Coronary artery (tissue), 2 donors: ENCODE data around the gene GRIK3.

Experiments
- DNase-seq: peaks from one replicate; pipeline ENCODE4 v3.0.0-alpha.2; 2017; ENCODE audit warnings: low spot score
- H3K27ac ChIP-seq, 2 donors: fragments of 200-600 bp; sonication (generic); one replicate each; pipeline ENCODE4 v1.5.1; 2016 to 2019
- H3K4me3 ChIP-seq: fragments of 200-600 bp; sonication (generic); 2 replicates; pipeline ENCODE4 v1.5.1; 2016; ENCODE audit warnings: mild to moderate bottlenecking, moderate library complexity
- CTCF ChIP-seq: fragments of 200-600 bp; sonication (generic); IDR thresholded peaks from one replicate; pipeline ENCODE4 v1.5.1; 2019; ENCODE audit warnings: antibody characterized with exemption

Gene GRIK3

GRCh38 chr1:37032660-37033354, 1.5 kb downstream of the GRIK3 start:
- TF ChIP-seq CTCF, result no peak
- no peak overlapping the region for H3K27ac ChIP-seq
- DNase-seq, result no peak
- peak overlapping the region; percentile 53 for H3K4me3 ChIP-seq

GRCh38 chr1:37031871-37032270, 2.4 kb downstream of the GRIK3 start:
- Histone ChIP-seq H3K27ac (no peak overlapping the region), H3K4me3 (no peak overlapping the region)
- DNase-seq, result no peak
- no peak for TF ChIP-seq CTCF

DNA sequence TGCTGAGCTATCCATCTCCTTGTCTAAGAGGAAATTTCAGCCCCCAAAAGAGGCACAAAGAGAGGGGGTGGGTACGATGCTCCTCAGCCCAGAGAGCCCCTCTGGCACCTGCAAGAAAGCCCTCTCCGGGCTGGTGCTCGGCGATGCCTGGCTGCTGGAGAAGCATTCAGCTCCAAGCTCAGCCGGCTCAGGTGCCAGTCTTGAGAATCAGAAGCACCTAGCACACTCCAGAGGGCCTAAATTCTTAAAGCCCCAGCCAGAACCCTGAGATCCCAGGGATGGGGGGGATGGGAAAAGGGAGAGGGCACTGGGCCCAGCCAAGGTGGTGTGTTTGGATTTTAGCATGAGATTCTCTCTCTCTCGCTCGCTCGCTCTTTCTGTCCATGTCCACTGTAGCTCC, 2.9 kb downstream of the GRIK3 start:
- no peak overlapping the region for H3K4me3 ChIP-seq
- no peak overlapping the region for H3K27ac ChIP-seq
- no peak for DNase-seq
- TF ChIP-seq CTCF, result no peak

DNA sequence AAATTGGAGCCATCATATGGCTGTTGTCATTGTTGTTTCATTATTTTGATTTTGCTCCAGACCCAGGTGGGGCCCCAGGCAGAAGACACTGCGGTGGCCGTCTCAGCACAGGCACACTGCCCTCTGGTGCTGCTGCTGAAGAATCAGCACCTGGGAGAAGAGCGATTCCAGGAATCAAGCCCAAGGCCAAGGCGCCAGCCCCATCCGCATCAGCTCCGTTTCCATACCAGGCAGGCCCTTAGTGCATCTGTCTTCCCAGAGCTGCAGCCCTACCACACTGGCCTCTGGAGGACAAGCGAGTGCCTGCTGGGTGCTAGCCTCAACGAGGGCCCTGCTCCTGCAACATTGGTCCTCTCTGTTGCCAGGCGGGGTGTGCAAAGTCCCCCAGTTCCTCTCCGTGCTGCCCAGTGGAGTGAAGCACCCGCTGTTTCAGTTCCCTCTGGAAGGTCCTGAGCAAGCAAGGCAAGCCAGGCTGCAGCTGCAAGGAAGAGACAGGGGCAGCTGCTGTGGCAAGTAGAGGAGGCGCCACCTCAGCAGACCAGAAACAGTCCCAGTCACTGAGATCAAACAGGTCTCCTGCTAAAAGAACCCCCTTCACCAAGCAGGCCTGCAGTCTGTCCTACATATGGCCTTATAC, 5.2 kb downstream of the GRIK3 start:
- Histone ChIP-seq H3K27ac (no peak overlapping the region), H3K4me3 (no peak overlapping the region)
- no peak for TF ChIP-seq CTCF
- no peak for DNase-seq

GRCh38 chr1:37021502-37021901, 12.8 kb downstream of the GRIK3 start:
- no peak for TF ChIP-seq CTCF
- no peak for DNase-seq

GRCh38 chr1:37020653-37021277, 13.6 kb downstream of the GRIK3 start:
- no peak for TF ChIP-seq CTCF
- DNase-seq, result no peak
- Histone ChIP-seq H3K4me3 (no peak overlapping the region), H3K27ac (no peak overlapping the region)

More at GRCh38 chr1:37021502-37021901, 12.8 kb downstream of the GRIK3 start:
- H3K4me3 ChIP-seq, result no peak overlapping the region
- no peak overlapping the region for H3K27ac ChIP-seq
